ENCODE data around the gene PRKN. TPM values are rescaled to one million over a fixed set of nuclear protein-coding genes. Genes with fewer than 3 reads are reported as not detected.

The PRKN gene
- total and polyA plus RNA-seq, 2 donors (not counting 3 experiments of a cell fraction or from before 2014, with no cell fraction given): 0.06 TPM; not detected in 1

- no peaks in the 10 kb centered on the region for H4K20me1 ChIP-seq (replicated peaks; ENCODE audit: control insufficient read depth, extremely low read depth, insufficient read depth, low read length)
- no TSS peak for BruUV-seq (replicated peaks)
- no peak overlapping the region for H3K27ac ChIP-seq (ENCODE audit: insufficient read depth, low read depth, low read length)
- ChIA-PET CTCF (no interaction called here), POLR2A (no interaction called here)
- no peaks in the 10 kb centered on the region for H3K27me3 ChIP-seq (ENCODE audit: control insufficient read depth in 2 of 2, insufficient read depth in 2 of 2, low read length in 2 of 2)
- TF ChIP-seq POLR2AphosphoS5 (IDR thresholded peaks at IDR 0.05; ENCODE audit: insufficient read depth, low read depth, low read length) (no peak), MYC (IDR thresholded peaks at IDR 0.05; ENCODE audit: low read depth, low read length) (no peak), FOS (IDR thresholded peaks at IDR 0.05; ENCODE audit: borderline replicate concordance, insufficient read depth, low read length) (no peak), EZH2 (IDR thresholded peaks at IDR 0.05; ENCODE audit: borderline replicate concordance, low read depth, low read length, severe bottlenecking) (no peak)
- H3K36me3 ChIP-seq (ENCODE audit: control insufficient read depth in 2 of 2, extremely low read depth in 1 of 2, insufficient read depth in 2 of 2, low read length in 2 of 2): no peaks in the 10 kb centered on the region
- H3K9me1 ChIP-seq (replicated peaks; ENCODE audit: control insufficient read depth, extremely low read depth, insufficient read depth, low read length): no peaks in the 10 kb centered on the region
- H3K79me2 ChIP-seq (ENCODE audit: control insufficient read depth, insufficient read depth, low read length): no peaks in the 10 kb centered on the region
- FAIRE-seq (no peak), DNase-seq (ENCODE audit: low read depth, low spot score) (no peak)
- H3K4me2 ChIP-seq (ENCODE audit: insufficient read depth, low read length): no peak overlapping the region
- H3K9ac ChIP-seq (replicated peaks; ENCODE audit: extremely low read depth, insufficient read depth, low read length): no peak overlapping the region
- H3K4me1 ChIP-seq (ENCODE audit: control insufficient read depth, extremely low read depth, insufficient read depth, low read length): no peaks in the 10 kb centered on the region
- no peaks in the 10 kb centered on the region for H3K9me3 ChIP-seq (replicated peaks; ENCODE audit: control insufficient read depth, insufficient read depth, low read length)
- no peak overlapping the region for H2AFZ ChIP-seq (ENCODE audit: low read depth, low read length)
- H3K4me3 ChIP-seq (replicated peaks in 1 of 3; ENCODE audit: insufficient read depth in 1 of 3, low read depth in 1 of 3, low read length in 3 of 3): no peak overlapping the region
- dilution Hi-C loops (cut with MboI; ENCODE audit: extremely low pct_ligation_motif_present, low sequenced_read_pairs) (no loop called here), intact Hi-C loops (cut with micrococcal nuclease) (no loop called here)
Measured at GRCh38 chr6:162267641-162268040, 459.9 kb downstream of the PRKN start.

DNA sequence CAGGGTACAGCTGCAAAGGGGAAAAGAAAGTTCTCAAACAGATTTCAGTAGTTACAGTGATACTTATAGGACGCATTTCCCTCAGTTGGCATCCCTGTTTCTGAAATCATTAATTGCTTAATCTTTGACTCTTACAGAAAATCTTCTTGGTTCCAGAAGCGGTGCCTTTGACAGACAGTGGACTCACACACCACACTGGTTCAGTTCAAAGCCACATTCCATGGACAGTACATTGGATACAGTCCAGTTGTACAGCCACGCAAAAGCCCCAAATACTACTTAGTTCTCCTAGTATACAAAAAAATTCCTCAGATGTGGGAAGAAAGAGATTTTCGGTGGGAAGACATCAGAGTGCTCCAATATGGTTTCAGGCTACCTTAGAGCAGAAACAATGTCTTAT is 460.4 kb downstream of the PRKN start:
- H3K4me1 ChIP-seq (ENCODE audit: control insufficient read depth, extremely low read depth, insufficient read depth, low read length): no peaks in the 10 kb centered on the region
- no peak overlapping the region for H3K4me3 ChIP-seq (replicated peaks in 1 of 3; ENCODE audit: insufficient read depth in 1 of 3, low read depth in 1 of 3, low read length in 3 of 3)
- no peaks in the 10 kb centered on the region for H3K79me2 ChIP-seq (ENCODE audit: control insufficient read depth, insufficient read depth, low read length)
- no peaks in the 10 kb centered on the region for H3K27me3 ChIP-seq (ENCODE audit: control insufficient read depth in 2 of 2, insufficient read depth in 2 of 2, low read length in 2 of 2)
- no peak overlapping the region for H3K9ac ChIP-seq (replicated peaks; ENCODE audit: extremely low read depth, insufficient read depth, low read length)
- H3K9me3 ChIP-seq (replicated peaks; ENCODE audit: control insufficient read depth, insufficient read depth, low read length): no peaks in the 10 kb centered on the region
- FAIRE-seq (no peak), DNase-seq (ENCODE audit: low read depth, low spot score) (no peak)
- no peaks in the 10 kb centered on the region for H4K20me1 ChIP-seq (replicated peaks; ENCODE audit: control insufficient read depth, extremely low read depth, insufficient read depth, low read length)
- no peak overlapping the region for H3K27ac ChIP-seq (ENCODE audit: insufficient read depth, low read depth, low read length)
- intact Hi-C loops (cut with micrococcal nuclease): no loop called here
- no peaks in the 10 kb centered on the region for H3K36me3 ChIP-seq (ENCODE audit: control insufficient read depth in 2 of 2, extremely low read depth in 1 of 2, insufficient read depth in 2 of 2, low read length in 2 of 2)
- POLR2A ChIA-PET: no interaction called here
- BruUV-seq (replicated peaks): no TSS peak
- TF ChIP-seq CTCF (IDR thresholded peaks at IDR 0.05; ENCODE audit: extremely low read depth in 1 of 2, insufficient read depth in 1 of 2, low read depth in 1 of 2, low read length in 2 of 2) (no peak), GATA2 (IDR thresholded peaks at IDR 0.05; ENCODE audit: insufficient read depth, insufficient read length, low read depth, low read length) (no peak), JUN (IDR thresholded peaks at IDR 0.05; ENCODE audit: borderline replicate concordance, insufficient read depth, insufficient read length, low read depth) (no peak), EZH2 (IDR thresholded peaks at IDR 0.05; ENCODE audit: borderline replicate concordance, low read depth, low read length, severe bottlenecking) (no peak), MAX (IDR thresholded peaks at IDR 0.05; ENCODE audit: insufficient read depth, insufficient read length) (no peak), POLR2AphosphoS5 (IDR thresholded peaks at IDR 0.05; ENCODE audit: insufficient read depth, low read depth, low read length) (no peak), FOS (IDR thresholded peaks at IDR 0.05; ENCODE audit: borderline replicate concordance, insufficient read depth, low read length) (no peak), POLR2A (IDR thresholded peaks at IDR 0.05; ENCODE audit: low read depth, low read length) (no peak), MYC (IDR thresholded peaks at IDR 0.05; ENCODE audit: low read depth, low read length) (no peak)
- CTCF ChIA-PET: no interaction called here
- dilution Hi-C loops (cut with MboI; ENCODE audit: extremely low pct_ligation_motif_present, low sequenced_read_pairs): no loop called here
- no peak overlapping the region for H2AFZ ChIP-seq (ENCODE audit: low read depth, low read length)
- no peak overlapping the region for H3K4me2 ChIP-seq (ENCODE audit: insufficient read depth, low read length)
- H3K9me1 ChIP-seq (replicated peaks; ENCODE audit: control insufficient read depth, extremely low read depth, insufficient read depth, low read length): no peaks in the 10 kb centered on the region

Measured in endothelial cell of umbilical vein (primary cell).